GM12872 (cell line): Measurements from ENCODE around the gene SHOC2.

Source experiments
- CTCF ChIP-seq: IDR thresholded peaks from 3 replicates; pipeline ENCODE4 v1.5.1; 2011; ENCODE audit warnings: low read depth, mild to moderate bottlenecking, low read length, moderate library complexity; ENCODE audit not compliant: insufficient read depth

Gene SHOC2

GRCh38 chr10:111057006-111057405, 137.6 kb downstream of the SHOC2 start:
- no peak for TF ChIP-seq CTCF
